ENCODE data around the gene TACC3. TPM values are rescaled to one million over a fixed set of nuclear protein-coding genes. Genes with fewer than 3 reads are reported as not detected.

The TACC3 gene
- total RNA-seq, 3 donors from 2014 or later: 4.1 to 7.8 (median 4.9) TPM

GRCh38 chr4:1750381-1751154 is 29.2 kb downstream of the TACC3 start:
- no peaks in the 10 kb centered on the region for H3K27me3 ChIP-seq
- no peak for TF ChIP-seq POLR2A (IDR thresholded peaks at IDR 0.05)
- no peak for TF ChIP-seq CTCF (IDR thresholded peaks at IDR 0.05)
- TF ChIP-seq POLR2AphosphoS5 (IDR thresholded peaks at IDR 0.05): no peak
- H3K9me3 ChIP-seq: no peaks in the 10 kb centered on the region
- intact Hi-C loops (cut with DNase I; ENCODE audit: low total_unique reads): loop anchor here (10.0 kb wide), 1 partner anchor 154 kb away; no protein-coding TSS in a partner anchor
- no peak overlapping the region for H3K4me3 ChIP-seq
- no peaks in the 10 kb centered on the region for H3K4me1 ChIP-seq
- H3K36me3 ChIP-seq: no peaks in the 10 kb centered on the region
- no peak for DNase-seq (ENCODE audit: low spot score in 2 of 2)
- no peak overlapping the region for H3K27ac ChIP-seq

GRCh38 chr4:1751155-1751918 is 30.0 kb downstream of the TACC3 start:
- Histone ChIP-seq H3K4me1 (no peaks in the 10 kb centered on the region), H3K36me3 (no peaks in the 10 kb centered on the region), H3K27me3 (no peaks in the 10 kb centered on the region), H3K27ac (no peak overlapping the region), H3K9me3 (no peaks in the 10 kb centered on the region), H3K4me3 (no peak overlapping the region)
- intact Hi-C loops (cut with DNase I; ENCODE audit: low total_unique reads): loop anchor here (10.0 kb wide), 1 partner anchor 153 kb away; no protein-coding TSS in a partner anchor
- no peak for TF ChIP-seq POLR2AphosphoS5 (IDR thresholded peaks at IDR 0.05)
- no peak for TF ChIP-seq POLR2A (IDR thresholded peaks at IDR 0.05)
- TF ChIP-seq CTCF (IDR thresholded peaks at IDR 0.05): no peak
- no peak for DNase-seq (ENCODE audit: low spot score in 2 of 2)

- intact Hi-C loops (cut with DNase I; ENCODE audit: low total_unique reads): loop anchor here (10.0 kb wide), 1 partner anchor 153 kb away; no protein-coding TSS in a partner anchor
- H3K4me3 ChIP-seq: no peak overlapping the region
- TF ChIP-seq CTCF (IDR thresholded peaks at IDR 0.05) (no peak), POLR2AphosphoS5 (IDR thresholded peaks at IDR 0.05) (no peak), POLR2A (IDR thresholded peaks at IDR 0.05) (no peak)
Observed at GRCh38 chr4:1751919-1752283, 30.6 kb downstream of the TACC3 start.

GRCh38 chr4:1752284-1753041 is 31.1 kb downstream of the TACC3 start:
- H3K36me3 ChIP-seq: no peaks in the 10 kb centered on the region
- peak in 1 of 2 donors; percentile 29 for DNase-seq (ENCODE audit: low spot score in 2 of 2)
- H3K27me3 ChIP-seq: no peaks in the 10 kb centered on the region
- no peaks in the 10 kb centered on the region for H3K4me1 ChIP-seq
- no peak for TF ChIP-seq CTCF (IDR thresholded peaks at IDR 0.05)
- no peak for TF ChIP-seq POLR2A (IDR thresholded peaks at IDR 0.05)
- no peak for TF ChIP-seq POLR2AphosphoS5 (IDR thresholded peaks at IDR 0.05)
- H3K27ac ChIP-seq: peak overlapping the region; percentile 38 to 50
- peak overlapping the region in 1 of 3 donors; percentile 22 for H3K4me3 ChIP-seq
- intact Hi-C loops (cut with DNase I; ENCODE audit: low total_unique reads): loop anchor here (10.0 kb wide), 1 partner anchor 152 kb away; no protein-coding TSS in a partner anchor
- no peaks in the 10 kb centered on the region for H3K9me3 ChIP-seq

More at GRCh38 chr4:1751919-1752283, 30.6 kb downstream of the TACC3 start:
- no peaks in the 10 kb centered on the region for H3K36me3 ChIP-seq
- no peaks in the 10 kb centered on the region for H3K4me1 ChIP-seq
- H3K27ac ChIP-seq: peak overlapping the region in 1 of 2 donors; percentile 50
- DNase-seq (ENCODE audit: low spot score in 2 of 2): no peak
- H3K27me3 ChIP-seq: no peaks in the 10 kb centered on the region
- H3K9me3 ChIP-seq: no peaks in the 10 kb centered on the region
